ENCODE measurements around the gene TAF1D. TPM values are rescaled to one million over a fixed set of nuclear protein-coding genes. Genes with fewer than 3 reads are reported as not detected.
A peak's percentile ranks its signal among the peaks of the same experiment; 100 is the strongest.
"Not testable (repeated sequence)": the region's sequence is repeated elsewhere in the genome, so short reads cannot be mapped to it uniquely, and the experiment has no call there.

The TAF1D gene, protein sequence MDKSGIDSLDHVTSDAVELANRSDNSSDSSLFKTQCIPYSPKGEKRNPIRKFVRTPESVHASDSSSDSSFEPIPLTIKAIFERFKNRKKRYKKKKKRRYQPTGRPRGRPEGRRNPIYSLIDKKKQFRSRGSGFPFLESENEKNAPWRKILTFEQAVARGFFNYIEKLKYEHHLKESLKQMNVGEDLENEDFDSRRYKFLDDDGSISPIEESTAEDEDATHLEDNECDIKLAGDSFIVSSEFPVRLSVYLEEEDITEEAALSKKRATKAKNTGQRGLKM
- total RNA-seq = 10 to 100 TPM; 71.5 to 80.6 TPM
- long read RNA-seq, partial matches to known transcripts = 6 of 15 reads
- long read RNA-seq, other reads (novel, unspliced or antisense) = 8 of 15 reads

DNA sequence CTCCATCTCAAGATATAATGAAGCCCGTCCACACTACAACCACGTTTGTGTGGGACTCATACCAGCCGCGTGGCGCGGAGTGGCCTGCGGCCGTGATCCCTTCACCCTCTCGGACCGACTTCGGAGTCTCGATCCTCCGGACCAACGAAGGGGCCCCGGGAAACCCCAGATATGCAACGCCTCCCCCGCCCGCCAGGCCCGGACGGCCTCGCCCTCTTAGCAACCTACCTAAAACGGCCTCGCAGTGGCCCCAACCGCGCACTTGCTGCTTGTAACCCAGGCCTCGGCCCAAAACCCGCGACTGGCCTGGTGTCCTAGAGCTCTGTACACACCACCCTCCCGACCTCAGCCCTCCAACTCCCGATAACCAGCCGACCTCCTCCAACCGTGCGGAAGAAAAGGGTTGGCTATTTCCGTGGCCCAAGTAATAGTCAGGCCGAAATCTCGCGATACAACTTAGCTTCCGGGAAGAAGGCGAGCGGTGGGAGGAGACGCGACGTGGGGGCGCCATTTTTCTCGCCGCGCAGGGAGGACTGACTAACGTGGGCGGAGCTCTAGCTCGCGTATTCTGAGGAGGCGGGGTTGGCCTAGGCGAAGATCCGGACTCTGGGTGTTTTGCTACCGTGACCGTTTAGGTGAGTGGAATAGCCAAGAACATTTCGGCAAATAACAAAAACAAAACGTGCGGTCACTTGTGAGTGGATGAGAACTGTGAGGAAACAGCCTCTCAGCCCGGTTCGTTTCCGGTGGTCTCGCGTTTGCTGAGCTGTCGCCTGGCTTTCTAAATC is at the start of gene TAF1D, which contains the start of gene C11orf54:
TSS of gene TAF1D (minus strand) at position 402 of the 788 bp plus-strand sequence. CDS start 2,191 bp downstream, outside the sequence.
TSS of gene C11orf54 (plus strand) at position 579 of the 788 bp plus-strand sequence. CDS start 5,722 bp downstream, outside the sequence.
- DNase-seq (peak; percentile 98), ATAC-seq (peak; percentile 90)
- intact Hi-C loops (cut with DNase I, micrococcal nuclease) = loop anchor here in 1 of 2 donors (5.0 kb wide), 1 partner anchor 41 kb away; the partner anchor contains the start of gene MED17

DNA sequence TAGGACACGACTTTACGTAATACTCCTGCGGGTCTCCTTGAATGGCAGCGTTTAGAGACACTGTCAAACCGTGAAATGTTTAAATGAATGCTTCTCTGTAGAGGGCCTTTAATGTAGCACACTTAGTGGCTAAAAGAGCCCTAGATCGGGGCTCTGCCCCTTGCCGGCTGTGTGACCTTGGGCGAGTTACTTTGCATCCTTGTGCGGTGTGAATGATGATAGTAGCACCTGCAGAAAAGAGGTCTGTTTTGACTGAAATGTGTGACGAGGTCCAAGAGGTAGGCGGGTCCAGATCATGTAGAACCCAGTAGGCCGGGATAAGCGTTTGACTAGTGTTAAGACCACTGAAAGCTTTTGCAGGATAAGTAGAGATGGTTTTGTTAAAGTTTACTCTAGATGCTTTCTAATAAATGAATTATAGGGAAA is 43.7 kb upstream of the TAF1D start:
- ATAC-seq (peak; percentile 26), DNase-seq (no peak)
- intact Hi-C loops (cut with DNase I, micrococcal nuclease) = loop anchor here in 1 of 2 donors (5.0 kb wide), 1 partner anchor 43 kb away; the partner anchor contains the start of genes C11orf54 and TAF1D

DNA sequence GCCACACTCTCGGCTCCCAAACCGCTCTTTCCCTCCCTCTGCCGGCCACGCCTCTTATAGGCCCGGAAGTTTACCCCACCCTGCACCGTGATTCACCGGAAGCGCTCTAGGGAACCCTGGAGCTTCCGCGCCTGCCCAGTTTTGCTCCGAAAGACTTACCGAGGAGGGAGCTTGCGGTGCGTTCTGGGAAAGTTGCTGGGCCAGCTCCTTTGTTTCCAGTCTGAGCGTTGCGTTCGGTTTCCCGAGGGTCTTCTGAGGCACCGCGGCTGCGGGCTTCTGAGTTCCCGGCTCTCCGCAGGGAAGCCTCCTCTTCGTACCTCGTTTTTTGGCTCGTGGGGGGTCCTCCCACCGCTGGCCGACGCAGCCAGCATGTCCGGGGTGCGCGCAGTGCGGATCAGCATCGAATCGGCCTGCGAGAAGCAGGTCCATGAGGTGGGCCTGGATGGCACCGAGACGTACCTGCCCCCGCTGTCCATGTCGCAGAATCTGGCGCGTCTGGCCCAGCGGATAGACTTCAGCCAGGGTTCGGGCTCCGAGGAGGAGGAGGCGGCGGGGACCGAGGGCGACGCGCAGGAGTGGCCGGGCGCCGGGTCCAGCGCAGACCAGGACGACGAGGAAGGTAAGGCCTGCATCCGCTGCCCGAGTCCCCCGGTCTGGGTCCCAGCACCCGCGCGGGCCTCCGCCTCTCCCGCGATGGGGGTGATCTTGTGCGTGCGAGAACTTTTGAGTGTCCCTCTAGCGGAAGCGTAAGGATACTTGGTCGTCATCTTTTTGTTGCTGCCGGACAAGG is 43.0 kb upstream of the TAF1D start, which contains the start of gene MED17:
TSS of gene MED17 (plus strand) at position 138 of the 790 bp plus-strand sequence. CDS start at position 370, 232 bp downstream.
- peak; percentile 99 for ATAC-seq
- intact Hi-C loops (cut with DNase I, micrococcal nuclease) = loop anchor here in 1 of 2 donors (5.0 kb wide), 1 partner anchor 42 kb away; the partner anchor contains the start of genes C11orf54 and TAF1D
- peak; percentile 92 to 94 for DNase-seq

DNA sequence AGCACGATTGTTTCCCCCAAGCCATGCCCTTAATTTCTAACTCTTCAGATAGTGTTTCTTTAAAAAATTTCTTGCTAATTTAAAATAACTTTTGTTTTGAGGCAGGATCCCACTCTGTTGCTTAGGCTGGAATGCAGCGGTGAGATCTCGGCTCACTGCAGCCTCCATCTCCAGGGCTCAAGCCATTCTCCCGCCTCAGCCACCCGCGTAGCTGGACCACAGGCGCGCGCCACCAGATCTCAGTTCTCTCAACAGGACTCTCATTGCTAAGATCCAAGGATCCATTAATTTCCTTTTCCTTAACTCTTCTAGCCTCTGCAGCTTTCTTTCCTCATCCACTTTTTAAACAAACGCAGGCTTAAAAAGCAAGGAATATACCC is 42.5 kb upstream of the TAF1D start:
- peak; percentile 40 for ATAC-seq
- intact Hi-C loops (cut with DNase I, micrococcal nuclease) = loop anchor here in 1 of 2 donors (5.0 kb wide), 1 partner anchor 41 kb away; the partner anchor contains the start of genes C11orf54 and TAF1D

DNA sequence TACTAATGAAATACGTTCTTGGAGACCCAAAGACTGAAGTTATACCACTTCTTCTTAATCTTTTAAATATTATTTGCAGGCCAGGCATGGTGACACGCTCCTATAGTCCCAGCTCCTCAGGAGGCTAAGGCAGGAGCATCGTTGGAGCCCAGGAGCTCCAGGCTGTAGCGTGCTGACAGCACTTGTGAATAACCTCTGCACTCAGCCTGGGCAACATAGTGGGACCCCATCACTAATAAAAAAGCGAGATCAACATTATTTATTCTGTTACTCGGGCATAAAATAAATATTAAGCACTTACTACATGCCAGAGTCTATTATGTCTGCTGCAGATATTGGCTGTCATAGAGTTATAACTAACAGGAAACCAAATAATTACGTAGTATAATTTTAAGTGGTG is 42.1 kb upstream of the TAF1D start:
- intact Hi-C loops (cut with DNase I, micrococcal nuclease) = loop anchor here in 1 of 2 donors (5.0 kb wide), 1 partner anchor 41 kb away; the partner anchor contains the start of genes C11orf54 and TAF1D
- DNase-seq (no peak), ATAC-seq (no peak)

More for the DNA sequence above, 42.5 kb upstream of the TAF1D start:
- DNase-seq = no peak

DNA sequence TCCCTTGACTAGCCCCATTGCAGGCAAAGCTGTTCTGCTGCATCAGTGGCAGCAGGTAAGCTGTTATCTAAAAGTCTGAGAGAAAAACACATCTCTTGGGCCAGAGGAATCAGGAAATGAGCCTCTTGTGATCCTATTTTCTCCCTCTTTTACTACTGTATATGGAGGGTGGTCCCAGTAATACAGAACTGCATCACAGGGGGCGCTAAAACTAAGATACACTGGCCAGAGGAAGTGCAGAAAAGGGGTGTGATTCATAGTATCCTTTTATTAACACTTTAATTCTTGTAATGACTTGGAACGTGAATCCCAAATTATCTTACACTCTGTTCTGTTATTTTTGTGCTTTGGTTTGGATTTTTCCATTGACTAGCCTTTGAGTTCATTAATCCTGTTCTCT is 34.0 kb upstream of the TAF1D start:
- DNase-seq (no peak), ATAC-seq (no peak)
- intact Hi-C loops (cut with DNase I, micrococcal nuclease) = no loop called here

DNA sequence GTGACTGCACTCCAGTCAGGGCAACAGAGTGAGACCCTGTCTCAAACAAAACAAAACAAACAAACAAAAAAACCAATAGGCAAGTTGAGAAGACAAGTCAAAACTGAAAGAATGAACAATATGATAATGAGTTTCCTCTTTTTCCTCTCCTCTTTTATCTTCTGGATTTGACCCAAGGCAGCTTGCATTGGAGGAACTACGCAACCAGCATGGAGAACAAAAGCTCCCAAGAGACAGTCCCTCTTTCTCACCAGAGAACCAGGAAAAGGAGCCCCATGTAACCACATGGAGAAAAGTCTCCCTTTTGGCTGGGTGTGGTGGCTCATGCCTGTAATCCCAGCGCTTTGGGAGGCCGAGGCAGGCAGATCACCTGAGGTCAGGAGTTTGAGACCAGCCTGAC is 33.3 kb upstream of the TAF1D start:
- intact Hi-C loops (cut with DNase I, micrococcal nuclease); DNase-seq; ATAC-seq: not testable (repeated sequence)

DNA sequence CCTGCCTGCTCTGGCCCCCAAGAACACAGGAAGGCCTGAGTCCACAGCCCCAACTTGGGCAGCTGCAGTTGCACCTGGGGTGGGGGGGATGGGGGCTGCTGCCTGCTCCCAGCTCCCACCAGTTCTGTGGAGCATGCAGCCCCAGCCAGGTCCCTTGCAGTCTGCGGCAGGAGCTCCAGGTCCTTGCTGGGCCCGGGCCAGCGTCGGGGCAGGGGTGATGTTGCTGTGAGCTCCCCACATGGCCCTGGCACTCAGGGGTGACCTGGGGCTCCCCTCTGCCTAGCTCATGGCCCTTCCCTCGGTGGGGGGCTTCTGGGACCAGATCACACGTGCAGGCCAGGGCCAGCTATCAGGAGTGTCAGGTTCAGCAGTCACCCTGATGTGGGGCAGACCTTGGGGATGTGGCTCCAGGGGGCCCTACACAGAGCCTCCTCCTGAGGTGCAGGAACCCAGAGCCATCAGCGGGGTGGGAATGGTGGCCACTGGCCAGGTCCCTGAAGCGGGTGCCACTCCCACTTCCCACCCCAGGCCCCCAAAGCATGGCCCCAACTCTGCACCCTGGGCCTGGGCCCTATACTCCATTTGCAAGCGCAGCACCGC is 32.4 kb upstream of the TAF1D start:
- DNase-seq (no peak), ATAC-seq (no peak)
- intact Hi-C loops (cut with DNase I, micrococcal nuclease) = no loop called here

DNA sequence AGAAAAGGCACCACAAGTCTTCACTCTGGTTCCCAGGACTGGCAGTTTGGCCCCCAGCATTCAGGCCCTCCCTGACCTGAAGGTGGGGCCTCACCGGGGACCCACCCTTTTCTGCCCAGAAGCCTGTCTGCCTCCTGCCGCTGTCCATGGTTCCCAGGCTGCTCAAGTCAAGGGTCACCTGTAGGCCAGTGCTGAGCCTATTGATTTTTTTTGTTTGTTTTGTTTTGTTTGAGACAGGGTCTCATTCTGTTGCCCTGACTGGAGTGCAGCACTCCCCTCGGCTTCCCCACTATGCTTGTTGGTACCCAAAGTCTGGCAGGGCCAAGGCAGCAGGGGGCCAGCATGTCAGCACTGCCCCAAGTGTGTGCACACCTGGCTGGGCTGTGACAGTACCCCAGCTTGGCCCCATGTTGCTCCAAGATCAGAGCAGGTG is 31.8 kb upstream of the TAF1D start:
- intact Hi-C loops (cut with DNase I, micrococcal nuclease) = no loop called here
- DNase-seq (no peak), ATAC-seq (no peak)

DNA sequence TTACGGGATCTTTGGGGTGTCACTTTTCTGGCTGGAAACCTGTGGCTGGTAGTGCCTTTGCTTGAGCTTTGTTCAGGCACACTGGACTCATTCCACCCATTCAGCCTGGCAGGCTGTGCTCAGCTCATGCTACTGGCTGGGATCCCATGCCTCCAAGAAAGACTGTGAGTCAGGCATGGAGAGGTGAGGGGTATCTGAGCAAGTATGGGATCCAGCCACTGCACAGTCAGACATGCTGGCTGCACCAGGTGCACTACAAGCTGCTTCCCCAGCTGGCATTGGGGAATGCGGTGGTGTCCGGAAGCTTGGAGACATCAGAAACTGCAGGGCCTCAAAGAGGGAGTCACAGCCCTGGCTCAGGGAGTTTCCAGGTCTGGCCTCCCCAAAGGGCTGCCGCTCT is 30.8 kb upstream of the TAF1D start:
- DNase-seq (no peak), ATAC-seq (no peak)
- intact Hi-C loops (cut with DNase I, micrococcal nuclease) = no loop called here

DNA sequence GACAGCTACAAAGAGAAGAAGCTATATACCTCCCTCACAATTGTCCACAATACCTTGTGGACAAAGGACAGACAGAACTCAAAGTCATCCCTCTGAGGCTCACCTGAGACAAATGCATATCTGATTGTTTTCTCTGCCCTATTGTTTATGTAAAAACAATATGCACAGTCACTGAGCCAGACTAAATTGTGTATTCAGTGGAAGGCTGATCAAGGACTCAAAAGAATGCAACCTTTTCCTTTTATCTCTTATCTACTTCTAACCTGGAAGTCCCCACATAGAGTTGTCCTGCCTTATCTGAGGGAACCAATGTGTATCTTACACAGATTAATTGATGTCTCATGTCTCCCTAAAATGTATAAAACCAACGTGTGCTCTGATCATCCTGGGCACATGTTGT is 28.9 kb upstream of the TAF1D start:
- DNase-seq (no peak), ATAC-seq (no peak)
- intact Hi-C loops (cut with DNase I, micrococcal nuclease) = no loop called here

DNA sequence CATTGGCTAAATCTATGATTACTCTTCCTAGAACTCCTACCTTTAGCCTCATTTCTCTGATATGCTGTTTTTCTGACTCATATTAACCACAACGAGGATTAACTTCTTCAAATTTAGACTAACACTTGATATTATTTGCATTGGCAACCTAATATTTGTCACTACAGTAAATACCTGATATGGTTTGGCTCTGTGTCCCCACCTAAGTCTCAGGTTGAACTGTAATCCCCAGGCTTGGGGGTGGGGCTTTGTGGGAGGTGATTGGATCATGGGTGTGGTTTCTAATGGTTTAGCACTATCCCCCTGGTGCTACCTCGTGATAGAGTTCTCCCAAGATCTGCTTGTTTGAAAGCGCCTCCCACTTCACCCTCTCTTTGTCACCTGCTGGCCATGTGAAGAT is 25.7 kb upstream of the TAF1D start:
- intact Hi-C loops (cut with DNase I, micrococcal nuclease) = no loop called here
- DNase-seq (no peak), ATAC-seq (no peak)

DNA sequence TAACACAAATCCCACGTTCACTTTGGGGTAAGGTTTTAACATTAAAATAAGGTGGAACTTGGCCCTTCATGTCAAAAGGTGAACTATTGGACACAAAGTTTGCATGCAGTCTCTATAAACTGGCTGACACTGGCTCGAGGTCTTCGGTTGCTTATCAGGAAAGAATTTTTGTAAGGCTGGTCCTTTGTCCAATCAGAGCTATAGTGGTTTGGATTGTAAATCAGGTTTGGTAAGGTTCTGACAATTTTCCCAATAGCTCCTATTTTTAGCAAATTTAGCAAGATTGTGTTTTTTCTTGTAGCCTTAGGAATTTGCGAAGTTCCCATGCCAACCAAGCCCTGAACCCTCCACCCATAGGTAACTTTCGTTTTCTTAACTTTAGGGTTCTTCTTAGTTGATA is 25.2 kb upstream of the TAF1D start:
- no peak for ATAC-seq
- DNase-seq = no peak
- intact Hi-C loops (cut with DNase I, micrococcal nuclease) = no loop called here

DNA sequence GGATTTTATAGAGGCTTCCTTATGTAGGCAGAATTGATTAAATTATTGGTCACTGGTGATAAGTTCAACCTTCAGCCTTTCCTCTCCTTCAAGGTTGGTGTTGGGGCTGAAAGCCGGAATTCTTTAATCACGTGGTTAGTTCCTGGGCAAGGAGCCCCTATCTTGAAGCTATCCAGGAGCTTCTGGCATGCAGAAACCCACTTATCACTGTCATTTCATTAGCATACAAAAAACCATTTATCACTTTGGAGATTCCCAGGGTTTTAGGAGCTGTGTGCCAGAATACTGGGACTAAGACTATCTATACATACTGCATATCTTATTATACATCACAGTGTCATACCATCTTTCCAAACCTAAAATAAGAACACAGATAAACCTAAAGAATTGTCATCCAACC is 24.3 kb upstream of the TAF1D start:
- DNase-seq (no peak), ATAC-seq (no peak)
- intact Hi-C loops (cut with DNase I, micrococcal nuclease) = no loop called here

DNA sequence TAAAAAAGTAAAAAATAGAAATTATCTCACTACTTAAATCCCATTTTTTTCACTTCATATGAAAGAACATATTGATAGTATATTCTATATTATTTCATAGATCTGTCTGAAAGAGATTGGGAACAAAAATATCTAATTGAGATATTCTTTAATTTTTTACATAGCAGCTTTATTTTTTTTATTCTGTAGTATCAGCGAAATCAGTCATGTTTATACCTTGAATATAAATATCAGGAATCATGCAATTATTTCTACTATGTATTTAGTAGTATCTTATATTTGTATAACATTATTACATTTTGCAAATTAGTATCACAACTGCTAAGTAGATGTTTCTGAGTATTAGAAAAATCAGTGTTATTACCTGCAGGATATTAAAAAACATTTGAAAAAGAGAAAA is 20.6 kb upstream of the TAF1D start:
- intact Hi-C loops (cut with DNase I, micrococcal nuclease) = no loop called here
- DNase-seq (no peak), ATAC-seq (no peak)

DNA sequence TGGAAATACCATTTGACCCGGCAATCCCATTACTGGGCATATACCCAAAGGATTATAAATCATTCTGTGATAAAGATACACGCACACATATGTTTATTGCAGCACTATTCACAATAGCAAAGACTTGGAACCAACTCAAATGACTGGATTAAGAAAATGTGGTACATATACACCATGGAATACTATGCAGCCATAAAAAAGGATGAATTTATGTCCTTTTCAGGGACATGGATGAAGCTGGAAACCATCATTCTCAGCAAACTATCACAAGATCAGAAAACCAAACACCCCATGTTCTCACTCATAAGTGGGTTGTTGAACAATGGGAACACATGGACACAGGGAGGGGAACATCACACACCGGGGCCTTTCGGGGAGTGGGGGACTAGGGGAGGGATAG is 17.8 kb upstream of the TAF1D start:
- DNase-seq; intact Hi-C loops (cut with DNase I, micrococcal nuclease); ATAC-seq: not testable (repeated sequence)

DNA sequence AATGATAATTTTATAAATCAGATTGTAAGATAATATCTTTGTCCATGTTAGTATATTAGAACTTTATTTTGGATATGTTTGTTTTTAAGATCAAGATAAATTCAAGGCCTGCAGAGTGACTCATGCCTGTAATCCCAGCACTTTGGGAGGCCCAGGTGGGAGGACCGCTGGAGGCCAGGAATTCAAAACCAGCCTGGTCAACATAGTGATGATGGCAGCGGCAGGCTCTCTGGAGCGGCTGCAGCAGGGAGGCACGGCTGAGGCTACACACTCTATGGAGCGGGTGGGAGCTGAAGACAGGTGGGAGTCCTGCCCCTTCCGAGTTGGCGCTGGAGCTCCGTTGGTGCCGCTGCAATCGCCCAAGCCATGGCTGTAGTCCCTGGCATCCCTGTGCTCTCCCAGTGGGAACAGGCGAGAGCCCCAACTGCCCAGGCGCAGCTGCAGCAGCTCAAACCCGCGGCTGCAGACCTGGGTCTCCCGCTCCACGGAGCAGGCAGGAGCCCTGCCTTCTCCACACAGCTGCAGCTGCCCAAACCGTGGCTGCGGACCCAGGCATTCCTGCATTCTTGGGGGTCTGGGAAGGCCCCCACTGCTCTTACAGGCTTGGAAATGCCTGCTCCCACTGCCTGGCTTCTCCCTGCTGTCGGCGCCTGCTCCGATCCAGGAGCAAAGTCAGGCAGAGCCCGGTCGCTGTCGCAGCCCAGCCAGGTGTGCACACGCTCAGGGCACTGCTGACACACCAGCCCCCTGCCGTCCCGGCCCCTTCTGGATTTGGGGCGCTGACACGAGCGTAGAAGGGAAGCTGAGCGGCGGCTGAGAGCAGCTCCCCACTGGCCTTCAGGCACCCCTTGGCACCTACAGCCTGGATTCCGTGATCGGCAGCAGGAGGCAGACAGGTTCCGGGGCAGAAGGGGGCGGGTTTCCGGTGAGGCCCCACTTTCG is 16.9 kb upstream of the TAF1D start:
- intact Hi-C loops (cut with DNase I, micrococcal nuclease) = no loop called here
- no peak for ATAC-seq
- no peak for DNase-seq
